Parietal lobe (tissue), 2 donors: Measurements from ENCODE around the gene A1BG. TPM values are rescaled to one million over a fixed set of nuclear protein-coding genes. Genes with fewer than 3 reads are reported as not detected.

Source experiments
- small RNA-seq: library from RNA; depleted of rRNA; stranded (forward); fragments of <200 nt; gene quantifications from one replicate; pipeline ENCODE3, GENCODE V24; 2014; ENCODE audit warnings: low replicate concordance
- total RNA-seq: library from RNA; depleted of rRNA; stranded (reverse); fragments of >200 nt; gene quantifications from one replicate; pipeline ENCODE4 v1.2.3, GENCODE V29; 2014

Gene A1BG, protein sequence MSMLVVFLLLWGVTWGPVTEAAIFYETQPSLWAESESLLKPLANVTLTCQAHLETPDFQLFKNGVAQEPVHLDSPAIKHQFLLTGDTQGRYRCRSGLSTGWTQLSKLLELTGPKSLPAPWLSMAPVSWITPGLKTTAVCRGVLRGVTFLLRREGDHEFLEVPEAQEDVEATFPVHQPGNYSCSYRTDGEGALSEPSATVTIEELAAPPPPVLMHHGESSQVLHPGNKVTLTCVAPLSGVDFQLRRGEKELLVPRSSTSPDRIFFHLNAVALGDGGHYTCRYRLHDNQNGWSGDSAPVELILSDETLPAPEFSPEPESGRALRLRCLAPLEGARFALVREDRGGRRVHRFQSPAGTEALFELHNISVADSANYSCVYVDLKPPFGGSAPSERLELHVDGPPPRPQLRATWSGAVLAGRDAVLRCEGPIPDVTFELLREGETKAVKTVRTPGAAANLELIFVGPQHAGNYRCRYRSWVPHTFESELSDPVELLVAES
- 4.1 TPM for total RNA-seq

DNA sequence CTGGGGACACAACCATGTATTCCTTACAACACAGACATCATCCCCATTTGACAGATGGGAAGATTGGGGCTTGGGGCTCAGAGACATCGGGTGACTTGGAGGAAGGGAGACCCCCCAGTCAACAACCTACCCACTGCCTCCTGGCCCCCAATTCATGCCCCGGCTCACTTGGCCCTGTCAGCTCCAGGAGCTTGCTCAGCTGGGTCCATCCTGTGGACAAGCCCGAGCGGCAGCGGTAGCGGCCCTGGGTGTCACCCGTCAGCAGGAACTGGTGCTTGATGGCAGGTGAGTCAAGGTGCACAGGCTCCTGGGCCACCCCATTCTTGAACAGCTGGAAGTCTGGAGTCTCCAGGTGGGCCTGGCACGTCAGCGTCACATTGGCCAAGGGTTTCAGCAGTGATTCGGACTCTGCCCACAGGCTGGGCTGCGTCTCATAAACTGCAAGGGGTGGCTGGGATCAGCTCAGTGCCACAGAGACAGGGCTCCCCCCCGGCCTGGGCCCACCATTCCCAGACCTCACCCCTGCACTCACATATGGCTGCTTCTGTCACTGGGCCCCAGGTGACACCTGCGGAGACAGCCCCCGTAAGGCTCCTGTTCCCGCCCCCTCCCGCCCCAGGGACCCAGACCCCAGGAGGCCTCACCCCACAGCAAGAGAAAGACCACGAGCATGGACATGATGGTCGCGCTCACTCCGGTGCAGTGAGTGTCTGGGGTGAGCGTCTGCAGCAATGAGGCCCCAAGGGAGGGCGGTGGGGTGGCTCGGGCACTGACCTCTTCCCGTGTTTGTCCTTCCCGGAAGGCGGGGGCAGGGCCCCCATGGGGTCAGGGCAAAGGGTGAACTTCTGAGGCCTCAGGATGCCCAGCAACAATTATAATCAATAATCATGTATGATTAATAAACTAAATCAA is at the start of gene A1BG:
Gene A1BG, minus strand, starts transcription at position 733 of the 912 bp plus-strand sequence. Its CDS starts 55 bp downstream, at position 678.

DNA sequence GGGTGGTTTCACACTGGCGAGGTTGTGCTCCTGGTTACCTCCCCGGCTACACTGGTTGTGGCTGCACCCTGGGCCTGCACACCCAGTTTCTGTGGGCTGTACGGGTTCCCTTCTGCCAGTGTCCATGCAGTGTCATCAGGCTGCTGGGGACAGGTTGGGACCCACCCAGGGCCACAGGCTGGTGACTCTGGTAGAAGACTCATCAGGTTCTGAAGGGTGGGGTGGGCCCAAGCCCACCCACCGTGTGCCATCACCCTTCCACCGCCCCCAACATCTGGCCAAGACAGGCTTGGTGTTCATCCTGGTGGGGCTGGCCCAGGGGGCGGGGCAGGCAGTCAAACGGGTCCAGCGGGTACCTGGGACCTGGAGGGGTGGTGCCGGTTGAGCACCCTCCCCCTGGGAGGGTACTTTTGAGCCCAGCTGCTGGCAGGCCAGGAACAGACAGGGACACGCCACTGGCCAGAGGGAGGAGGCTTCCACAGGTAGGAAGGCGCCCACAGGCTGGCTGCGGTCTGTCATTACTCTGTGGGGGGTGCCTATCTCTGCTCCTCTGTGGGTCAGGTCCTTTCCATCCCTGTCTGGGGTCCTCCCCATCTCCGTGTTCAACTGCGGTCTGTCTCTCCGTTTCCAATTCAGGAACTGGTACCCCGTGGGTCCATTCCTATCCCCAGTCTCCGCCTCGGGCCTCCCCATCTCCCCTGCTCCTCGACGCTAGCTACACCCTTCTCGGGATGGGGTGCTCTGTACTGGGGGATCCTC is 42.1 kb upstream of the A1BG start, which contains the start of gene RNF225:
Gene RNF225, plus strand, starts transcription at position 437 of the 759 bp plus-strand sequence. CDS start 434 bp downstream, outside the sequence.

DNA sequence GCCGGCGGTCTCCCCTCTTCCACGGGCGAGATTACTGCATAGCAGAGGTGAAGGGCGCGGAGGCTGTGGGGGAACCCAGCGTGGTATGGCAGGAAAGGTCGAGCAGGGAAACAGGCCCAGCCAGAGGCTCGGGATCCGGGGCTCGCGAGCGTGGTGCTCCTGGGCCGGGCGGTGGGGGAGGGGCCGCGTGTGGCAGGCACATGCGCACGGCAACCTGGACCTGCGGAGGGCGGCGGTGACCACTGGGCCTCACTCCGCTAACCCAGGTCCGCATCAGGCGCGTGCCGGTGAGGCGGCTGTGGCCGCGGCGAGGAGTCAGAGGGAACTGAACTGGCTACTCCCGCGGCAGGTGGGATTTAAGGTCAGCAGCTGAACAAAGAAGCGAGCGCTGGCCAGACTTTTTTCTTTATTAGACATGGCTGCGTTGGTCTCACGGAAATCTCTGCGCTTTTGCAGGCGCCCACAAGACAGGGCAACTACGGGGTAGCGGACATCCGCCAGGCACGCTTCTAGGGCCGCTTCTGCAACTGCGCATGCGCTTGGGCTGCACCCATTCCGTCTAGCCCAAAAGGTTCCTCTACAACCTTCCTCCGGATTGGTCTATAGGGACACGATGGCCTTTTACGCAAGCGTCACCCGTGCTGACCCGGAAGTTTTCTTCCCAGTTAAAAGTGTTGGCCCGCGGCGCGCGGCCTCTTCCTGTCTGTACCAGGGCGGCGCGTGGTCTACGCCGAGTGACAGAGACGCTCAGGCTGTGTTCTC is 33.5 kb upstream of the A1BG start, which contains the start of gene RPS5:
Gene RPS5, plus strand, starts transcription at position 694 of the 762 bp plus-strand sequence. CDS start 869 bp downstream, outside the sequence.

DNA sequence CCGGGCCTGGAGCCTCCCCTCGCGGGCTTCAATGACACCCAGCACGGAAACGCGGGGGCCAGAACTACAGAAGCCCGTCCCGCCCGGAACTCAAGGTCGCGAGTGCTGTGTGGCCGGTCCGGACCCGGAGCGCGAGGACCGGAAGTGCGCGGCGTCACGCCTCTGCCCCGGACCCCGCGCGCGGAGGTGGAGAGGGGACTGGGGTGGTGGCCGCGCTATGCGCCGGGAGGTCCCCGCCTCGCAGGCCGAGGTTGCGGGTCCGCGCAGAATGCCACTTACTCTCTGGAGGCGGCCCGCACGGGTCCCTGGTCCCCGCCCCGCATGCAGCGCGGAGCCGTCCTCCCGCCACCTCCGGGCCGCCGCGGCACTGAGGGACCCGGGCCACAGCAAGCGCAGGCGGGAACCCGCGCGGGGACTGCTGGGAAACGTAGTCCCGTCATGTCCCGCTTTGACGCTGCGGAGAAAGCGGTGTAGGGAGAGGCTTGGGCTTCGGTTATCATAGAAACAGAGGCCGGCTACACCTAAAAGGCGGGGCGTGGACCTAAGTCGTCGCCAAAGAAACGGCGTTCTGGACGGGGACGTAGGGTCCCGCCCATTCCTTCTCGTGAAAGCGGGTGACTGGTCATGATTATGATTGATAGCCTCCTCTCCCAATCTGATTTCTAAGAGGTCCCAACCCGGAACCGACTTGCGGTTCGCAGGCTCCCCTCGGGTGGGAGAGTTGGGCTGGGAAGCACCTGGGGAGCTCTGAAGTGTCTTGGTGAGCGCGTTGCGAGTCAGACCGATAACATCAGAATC is 27.6 kb upstream of the A1BG start, which contains the start of gene ZNF837:
Gene ZNF837, minus strand, starts transcription at position 369 of the 798 bp plus-strand sequence. CDS start 11,698 bp downstream, outside the sequence.

DNA sequence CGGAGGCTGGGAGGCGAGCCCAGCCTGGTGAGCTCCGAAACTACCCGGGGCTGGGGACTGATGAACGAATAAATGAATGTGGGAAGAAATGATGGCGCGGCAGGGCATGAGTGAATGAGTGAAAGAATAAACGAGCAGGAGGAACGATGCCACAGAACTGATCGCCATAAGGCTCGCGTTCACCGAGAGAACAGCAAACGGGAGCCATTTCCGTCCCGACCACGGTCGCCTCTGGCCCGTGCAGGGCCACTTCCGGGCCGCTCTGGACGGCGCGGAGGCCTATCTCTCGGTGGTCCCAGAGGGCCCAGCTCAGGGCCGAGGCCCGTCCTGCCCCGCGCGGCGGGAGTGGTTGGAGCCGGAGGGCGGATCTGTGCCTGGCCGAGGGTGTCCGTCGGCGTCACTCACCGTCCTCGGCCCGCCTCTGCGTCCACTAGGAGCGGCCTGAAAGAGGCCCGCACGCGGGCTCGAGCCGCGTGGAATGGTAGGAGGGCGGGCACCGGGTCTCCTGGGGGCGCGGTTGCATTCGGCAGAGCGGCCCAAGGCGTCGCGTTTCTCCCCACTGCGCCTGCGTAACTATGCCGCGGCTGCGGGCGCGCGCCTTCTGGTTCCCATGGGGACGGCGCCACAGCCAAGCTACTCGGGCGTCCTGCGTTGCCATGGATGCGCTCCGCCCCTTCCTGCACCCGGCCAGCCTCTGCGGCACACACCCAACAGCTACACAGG is 9.1 kb upstream of the A1BG start, which contains the start of gene ZNF497:
Gene ZNF497, minus strand, starts transcription at position 480 of the 723 bp plus-strand sequence. CDS start 5,116 bp downstream, outside the sequence.

DNA sequence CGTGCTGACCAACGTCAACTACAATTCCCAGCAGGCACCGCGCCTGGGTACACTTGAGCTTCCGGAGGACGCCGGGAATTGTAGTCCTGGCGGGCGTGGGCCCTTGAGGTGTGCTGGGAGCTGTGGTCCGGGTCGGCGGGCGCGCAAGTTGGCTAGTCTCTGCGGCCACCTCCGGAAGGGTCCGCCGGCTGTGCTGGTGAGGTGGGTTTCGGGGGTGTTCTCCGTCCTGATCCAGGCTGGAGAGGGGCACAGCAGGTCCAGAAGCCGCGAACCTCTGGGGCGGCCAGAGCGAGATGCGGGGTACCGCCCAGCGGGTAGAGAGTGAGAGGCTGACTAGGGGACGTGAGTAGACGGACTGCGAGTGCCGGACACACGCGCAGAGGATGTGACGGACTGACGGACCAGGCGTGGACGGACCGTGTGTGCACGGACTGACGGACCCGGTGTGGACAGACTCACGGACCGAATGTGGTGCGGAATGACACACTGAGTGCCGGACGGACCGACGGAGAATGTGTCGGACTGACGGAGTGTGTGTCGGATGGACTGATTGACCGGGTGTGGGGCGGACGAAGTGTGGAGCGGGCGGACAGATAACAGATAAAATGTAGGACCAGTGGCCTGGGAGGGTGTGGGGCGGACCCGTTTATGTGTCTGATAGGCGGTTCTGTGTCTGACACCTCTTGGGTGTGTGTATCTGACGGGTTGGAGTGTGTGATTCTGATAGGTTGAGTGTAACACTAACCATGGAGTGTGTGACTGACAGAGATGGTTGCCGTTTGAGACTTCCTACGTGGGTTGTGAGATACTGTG is 26.2 kb downstream of the A1BG start, which contains the start of gene ZSCAN22:
Gene ZSCAN22, plus strand, starts transcription at position 81 of the 813 bp plus-strand sequence. CDS start 7,809 bp downstream, outside the sequence.

DNA sequence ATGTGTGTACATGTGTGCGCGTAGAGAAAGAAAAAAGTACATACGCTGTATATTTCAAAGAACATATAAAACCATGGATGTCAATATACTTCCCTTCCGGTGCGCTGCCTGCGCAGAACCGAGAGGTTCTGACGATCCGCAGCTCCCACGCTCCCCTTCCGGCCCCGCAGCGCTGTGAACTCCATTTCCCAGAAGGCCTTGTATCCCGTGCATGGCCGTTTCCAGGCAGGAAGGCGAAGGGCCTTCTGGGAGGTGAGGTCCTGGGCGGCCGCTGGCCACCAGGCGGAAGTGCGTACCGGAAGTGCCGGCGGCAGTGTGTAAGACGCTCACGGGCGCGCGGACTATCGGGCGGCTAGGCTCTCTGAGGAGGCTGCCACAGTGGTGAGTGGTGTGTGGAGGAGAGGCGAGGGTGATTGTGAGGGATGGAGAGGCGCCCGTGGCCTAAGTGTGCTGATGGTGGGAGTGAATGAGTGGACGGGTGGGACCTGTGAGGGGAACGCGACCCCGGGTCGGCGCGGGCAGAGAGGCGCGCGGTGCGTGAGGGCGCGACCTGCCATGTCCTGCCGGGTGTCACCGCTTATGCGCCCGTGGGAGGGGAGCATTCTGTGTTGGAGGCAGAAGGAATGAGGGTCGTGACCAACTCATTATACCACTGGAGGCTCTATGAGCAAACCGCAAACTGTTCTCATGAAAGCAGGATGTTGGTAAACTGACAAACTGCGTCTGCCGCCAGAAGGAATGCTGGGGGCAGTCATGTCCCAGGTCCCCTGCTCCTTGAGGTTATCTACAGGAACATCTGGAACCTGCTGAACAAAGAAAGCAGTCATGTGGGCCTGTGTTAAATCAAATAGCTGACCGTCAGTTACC is 48.0 kb downstream of the A1BG start, which contains the start of gene ERVK3-1:
Gene ERVK3-1, plus strand, starts transcription at position 313 of the 867 bp plus-strand sequence. CDS start 6,792 bp downstream, outside the sequence.

Small RNA genes lying within 50 kb of the gene (small RNA-seq; reads per million reads assigned to genes)
- not detected for gene MIR4754
- gene MIR6806, result 0.12 reads per million
- gene RNA5SP473, result not detected

Other genes starting within 250 kb of the A1BG start
- gene ZNF329, start 202.7 kb downstream of the A1BG start, total RNA-seq, result 28.5 TPM
- gene ZNF274, start 170.4 kb downstream of the A1BG start, total RNA-seq, result 43.8 TPM
- 72.0 TPM for gene ZNF544, start 124.6 kb downstream of the A1BG start, total RNA-seq
- 27.5 TPM for gene ZNF8, start 74.5 kb downstream of the A1BG start, total RNA-seq
- 49.8 TPM for gene ERVK3-1, start 48.1 kb downstream of the A1BG start, total RNA-seq
- gene ZSCAN22, start 26.5 kb downstream of the A1BG start, total RNA-seq, result 4.4 TPM
- gene ZNF497, start 9.3 kb upstream of the A1BG start, total RNA-seq, result 8.1 TPM
- gene ZNF837, start 27.5 kb upstream of the A1BG start, total RNA-seq, result 1.6 TPM
- 1,498 TPM for gene RPS5, start 33.8 kb upstream of the A1BG start, total RNA-seq
- not detected for gene RNF225, start 42.2 kb upstream of the A1BG start, total RNA-seq
- 27.9 TPM for gene ZNF584, start 55.2 kb upstream of the A1BG start, total RNA-seq
- 21.0 TPM for gene ZNF132, start 86.7 kb upstream of the A1BG start, total RNA-seq
- gene ZNF324B, start 98.1 kb upstream of the A1BG start, total RNA-seq, result 21.9 TPM
- gene ZNF324, start 113.6 kb upstream of the A1BG start, total RNA-seq, result 34.1 TPM
- 16.0 TPM for gene ZNF446, start 122.9 kb upstream of the A1BG start, total RNA-seq
- gene SLC27A5, start 158.5 kb upstream of the A1BG start, total RNA-seq, result 7.5 TPM
- gene ZBTB45, start 166.3 kb upstream of the A1BG start, total RNA-seq, result 10.3 TPM
- gene TRIM28, start 190.6 kb upstream of the A1BG start, total RNA-seq, result 345 TPM
- gene CHMP2A, start 201.6 kb upstream of the A1BG start, total RNA-seq, result 72.0 TPM
- gene UBE2M, start 205.1 kb upstream of the A1BG start, total RNA-seq, result 38.8 TPM
- 26.3 TPM for gene MZF1, start 219.8 kb upstream of the A1BG start, total RNA-seq